Measurements from ENCODE around the gene IREB2. TPM values are rescaled to one million over a fixed set of nuclear protein-coding genes. Genes with fewer than 3 reads are reported as not detected.

Gene IREB2
- total RNA-seq, 1 donor from 2014 or later: 48.7 TPM

- intact Hi-C loops (cut with DNase I): no loop called here
- no peaks in the 10 kb centered on the region for H3K9me3 ChIP-seq
- H3K4me1 ChIP-seq: no peaks in the 10 kb centered on the region
- ATAC-seq: no peak
- H3K27ac ChIP-seq: no peak overlapping the region
- no peak for DNase-seq
- no peak overlapping the region for H3K4me3 ChIP-seq
- TF ChIP-seq CTCF (IDR thresholded peaks at IDR 0.05): no peak
- no peaks in the 10 kb centered on the region for H3K36me3 ChIP-seq
- H3K27me3 ChIP-seq: peaks cover 11% of the 10 kb centered on the region
These were observed 29.7 kb upstream of the IREB2 start for GRCh38 chr15:78408355-78408640.

GRCh38 chr15:78408961-78409360 lies 29.1 kb upstream of the IREB2 start:
- intact Hi-C loops (cut with DNase I): no loop called here
- Histone ChIP-seq H3K4me1 (no peaks in the 10 kb centered on the region), H3K9me3 (no peaks in the 10 kb centered on the region), H3K4me3 (no peak overlapping the region), H3K36me3 (no peaks in the 10 kb centered on the region), H3K27ac (no peak overlapping the region), H3K27me3 (peaks cover 11% of the 10 kb centered on the region)
- DNase-seq (no peak), ATAC-seq (no peak)
- no peak for TF ChIP-seq CTCF (IDR thresholded peaks at IDR 0.05)

- DNase-seq (no peak), ATAC-seq (no peak)
- no peak overlapping the region for H3K27ac ChIP-seq
- no peak overlapping the region for H3K4me3 ChIP-seq
- H3K9me3 ChIP-seq: no peaks in the 10 kb centered on the region
- H3K4me1 ChIP-seq: no peaks in the 10 kb centered on the region
- H3K36me3 ChIP-seq: no peaks in the 10 kb centered on the region
- intact Hi-C loops (cut with DNase I): no loop called here
- TF ChIP-seq CTCF (IDR thresholded peaks at IDR 0.05): no peak
- no peaks in the 10 kb centered on the region for H3K27me3 ChIP-seq
These were observed 27.0 kb upstream of the IREB2 start for GRCh38 chr15:78411061-78411460.

- no peak overlapping the region for H3K4me3 ChIP-seq
- ATAC-seq (no peak), DNase-seq (no peak)
- H3K4me1 ChIP-seq: no peaks in the 10 kb centered on the region
- no peak for TF ChIP-seq CTCF (IDR thresholded peaks at IDR 0.05)
- no peaks in the 10 kb centered on the region for H3K27me3 ChIP-seq
- H3K36me3 ChIP-seq: no peaks in the 10 kb centered on the region
- no peaks in the 10 kb centered on the region for H3K9me3 ChIP-seq
- H3K27ac ChIP-seq: no peak overlapping the region
- intact Hi-C loops (cut with DNase I): no loop called here
These were observed 23.3 kb upstream of the IREB2 start for GRCh38 chr15:78414621-78415250.

- DNase-seq: no peak
- H3K27me3 ChIP-seq: no peaks in the 10 kb centered on the region
- no peak overlapping the region for H3K27ac ChIP-seq
- no peaks in the 10 kb centered on the region for H3K9me3 ChIP-seq
- intact Hi-C loops (cut with DNase I): no loop called here
- H3K36me3 ChIP-seq: no peaks in the 10 kb centered on the region
- TF ChIP-seq CTCF (IDR thresholded peaks at IDR 0.05): peak; percentile 16
- ATAC-seq: no peak
- no peak overlapping the region for H3K4me3 ChIP-seq
- no peaks in the 10 kb centered on the region for H3K4me1 ChIP-seq
These were observed 22.7 kb upstream of the IREB2 start for GRCh38 chr15:78415284-78415683.

Measured in upper lobe of right lung (tissue), 1 donor.